Endodermal cell (in vitro differentiated cells): Measurements from ENCODE around the gene HYDIN. TPM values are rescaled to one million over a fixed set of nuclear protein-coding genes. Genes with fewer than 3 reads are reported as not detected.

ENCODE experiments used
- DNase-seq: peaks from one replicate; pipeline ENCODE4 v3.0.0-alpha.2; 2017
- H3K27ac ChIP-seq: 2 replicates; pipeline ENCODE4 v1.5.1; 2013; ENCODE audit warnings: mild to moderate bottlenecking, low read depth, low read length, moderate library complexity
- H3K27me3 ChIP-seq: 2 replicates; pipeline ENCODE4 v1.6.1; 2013; ENCODE audit warnings: mild to moderate bottlenecking, low read length, moderate library complexity; ENCODE audit not compliant: insufficient read depth, control insufficient read depth, poor library complexity, severe bottlenecking
- H3K36me3 ChIP-seq: 2 replicates; pipeline ENCODE4 v1.7.0; 2013; ENCODE audit warnings: mild to moderate bottlenecking, low read length, moderate library complexity; ENCODE audit not compliant: control insufficient read depth, insufficient read depth
- H3K4me1 ChIP-seq: one replicate; pipeline ENCODE4 v1.7.0; 2013; ENCODE audit warnings: low read length; ENCODE audit not compliant: control insufficient read depth, insufficient read depth
- H3K4me3 ChIP-seq: 2 replicates; pipeline ENCODE4 v1.5.1; 2013; ENCODE audit warnings: mild to moderate bottlenecking, low read length, moderate library complexity
- H3K9ac ChIP-seq: 2 replicates; pipeline ENCODE4 v1.6.1; 2013; ENCODE audit warnings: mild to moderate bottlenecking, low read length, moderate library complexity; ENCODE audit not compliant: poor library complexity, severe bottlenecking; ENCODE audit errors: extremely low read depth
- H3K9me3 ChIP-seq: 2 replicates; pipeline ENCODE4 v1.6.1; 2013; ENCODE audit warnings: mild to moderate bottlenecking, low read length, moderate library complexity; ENCODE audit not compliant: control insufficient read depth
- H3K27ac Mint-ChIP-seq: 2 replicates; pipeline ENCODE4 v1.8.0; 2020; ENCODE audit warnings: mixed read lengths
- H3K27me3 Mint-ChIP-seq: 2 replicates; pipeline ENCODE4 v1.8.0; 2021; ENCODE audit warnings: mild to moderate bottlenecking, mixed read lengths; ENCODE audit not compliant: insufficient read depth
- H3K36me3 Mint-ChIP-seq: 2 replicates; pipeline ENCODE4 v1.8.0; 2020; ENCODE audit warnings: low read depth, mixed read lengths
- H3K4me1 Mint-ChIP-seq: 2 replicates; pipeline ENCODE4 v1.8.0; 2020; ENCODE audit warnings: mixed read lengths
- H3K4me3 Mint-ChIP-seq: 2 replicates; pipeline ENCODE4 v1.8.0; 2020; ENCODE audit warnings: mild to moderate bottlenecking, moderate library complexity, mixed read lengths
- H3K9me3 Mint-ChIP-seq: 2 replicates; pipeline ENCODE4 v1.8.0; 2020; ENCODE audit warnings: mild to moderate bottlenecking, mixed read lengths
- CTCF ChIP-seq: fragments of 200-600 bp; sonication (generic); conservative IDR thresholded peaks from 2 replicates; pipeline ENCODE4 v1.5.0; 2021; ENCODE audit warnings: antibody characterized with exemption, mild to moderate bottlenecking
- WGBS, 2 experiments: methylation state at CpG; one replicate each; pipeline versions ENCODE4 v1.1.5 to v1.1.7; 2013; ENCODE audit warnings: missing lambda C conversion rate in 2 of 2, mixed read lengths in 1 of 2; ENCODE audit not compliant: insufficient coverage in 1 of 2, insufficient read length in 1 of 2; 5-methylcytosine and 5-hydroxymethylcytosine counted together
- total RNA-seq, 2 donors: library from RNA; stranded (reverse); fragmentation: NEBNext Ultra II Directional in 1 of 2; extraction: Animal tissue kit (Norgen Biotek cat#: 25700) in 1 of 2; gene quantifications; 2 replicates in 1 of 2; 3 replicates in 1 of 2; pipeline ENCODE4 v1.2.1, GENCODE V29; 2021

Gene HYDIN
- total RNA-seq, 2 donors from 2014 or later: 6.4 to 7.7 TPM

- 57% methylated on average over 2 of the region's 2 CpGs for whole genome bisulfite sequencing, 2 experiments
- Mint-ChIP-seq H3K27me3 (peaks cover 71% of the 10 kb centered on the region), H3K27ac (no peak overlapping the region), H3K9me3 (peaks cover 6% of the 10 kb centered on the region), H3K36me3 (no peaks in the 10 kb centered on the region), H3K4me3 (no peak overlapping the region), H3K4me1 (peaks cover 13% of the 10 kb centered on the region)
- Histone ChIP-seq H3K27me3 (peaks cover 76% of the 10 kb centered on the region), H3K4me3 (no peak overlapping the region), H3K4me1 (no peaks in the 10 kb centered on the region), H3K27ac (no peak overlapping the region), H3K9ac (no peak overlapping the region), H3K36me3 (no peaks in the 10 kb centered on the region), H3K9me3 (no peaks in the 10 kb centered on the region)
- no peak for TF ChIP-seq CTCF
- DNase-seq: peak; percentile 19
Measured at GRCh38 chr16:70804734-70805169, 425.8 kb downstream of the HYDIN start.

- H3K9ac ChIP-seq: no peak overlapping the region
- Mint-ChIP-seq H3K9me3 (peaks cover 6% of the 10 kb centered on the region), H3K27me3 (peaks cover 66% of the 10 kb centered on the region), H3K4me3 (no peak overlapping the region), H3K36me3 (no peaks in the 10 kb centered on the region), H3K4me1 (peaks cover 13% of the 10 kb centered on the region), H3K27ac (no peak overlapping the region)
- no peaks in the 10 kb centered on the region for H3K36me3 ChIP-seq
- TF ChIP-seq CTCF: no peak
- H3K4me3 ChIP-seq: no peak overlapping the region
- H3K27me3 ChIP-seq: peaks cover 74% of the 10 kb centered on the region
- no peaks in the 10 kb centered on the region for H3K9me3 ChIP-seq
- WGBS, 2 experiments: 77 to 78% methylated on average over 8 of the region's 8 CpGs
- H3K27ac ChIP-seq: no peak overlapping the region
- DNase-seq: peak; percentile 21
- H3K4me1 ChIP-seq: no peaks in the 10 kb centered on the region
Measured at GRCh38 chr16:70804153-70804733, 426.3 kb downstream of the HYDIN start.

- H3K9ac ChIP-seq: no peak overlapping the region
- Mint-ChIP-seq H3K4me3 (no peak overlapping the region), H3K36me3 (no peaks in the 10 kb centered on the region), H3K9me3 (peaks cover 6% of the 10 kb centered on the region), H3K27ac (no peak overlapping the region), H3K27me3 (peaks cover 62% of the 10 kb centered on the region), H3K4me1 (peaks cover 13% of the 10 kb centered on the region)
- no peaks in the 10 kb centered on the region for H3K4me1 ChIP-seq
- H3K27me3 ChIP-seq: peaks cover 65% of the 10 kb centered on the region
- no peak overlapping the region for H3K27ac ChIP-seq
- no peaks in the 10 kb centered on the region for H3K9me3 ChIP-seq
- H3K36me3 ChIP-seq: peaks cover 4% of the 10 kb centered on the region
- TF ChIP-seq CTCF: no peak
- DNase-seq: no peak
- no peak overlapping the region for H3K4me3 ChIP-seq
Measured at GRCh38 chr16:70803319-70803718, 427.2 kb downstream of the HYDIN start.
